Left ventricle myocardium superior (tissue), 1 donor: ENCODE measurements around the gene HOXA1. TPM values are rescaled to one million over a fixed set of nuclear protein-coding genes. Genes with fewer than 3 reads are reported as not detected.

Experiments used
- ATAC-seq: fragments of 200-7000 bp; cut with Tn5 transposase; one replicate; pipeline ENCODE4 v1.9.1; 2020; ENCODE audit warnings: mild to moderate bottlenecking, moderate library complexity
- DNase-seq: peaks from one replicate; pipeline ENCODE4 v3.0.0-alpha.2; 2020
- intact Hi-C: fragments of 100-400 bp; cut with micrococcal nuclease; formaldehyde crosslinking; loops from one replicate; pipeline ENCODE4 v1.11.0; 2022
- total RNA-seq: library from RNA; stranded (reverse); fragmentation: NEBNext Ultra II Directional; extraction: Animal tissue kit (Norgen Biotek cat#: 25700); gene quantifications from one replicate; pipeline ENCODE4 v1.2.1, GENCODE V29; 2021
- donor health status: DM: no; HTN: yes; CAD: no; lungs with severe emphysema.

HOXA1 gene
- total RNA-seq, 1 donor from 2014 or later, result not detected

- intact Hi-C loops, result no loop called here
- ATAC-seq (no peak), DNase-seq (no peak)
Observed at GRCh38 chr7:27097686-27098577, 2.1 kb upstream of the HOXA1 start.

- DNase-seq (no peak), ATAC-seq (peak; percentile 71)
- intact Hi-C loops, result no loop called here
Observed at GRCh38 chr7:27096768-27097514, 1.1 kb upstream of the HOXA1 start.

- DNase-seq (no peak), ATAC-seq (no peak)
- intact Hi-C loops, result no loop called here
Observed at GRCh38 chr7:27095050-27095896, 527 bp downstream of the HOXA1 start.

GRCh38 chr7:27094304-27095049, 1.3 kb downstream of the HOXA1 start:
- ATAC-seq, result no peak
- DNase-seq, result no peak
- intact Hi-C loops, result no loop called here

- no peak for DNase-seq
- intact Hi-C loops, result no loop called here
- ATAC-seq, result no peak
Observed at GRCh38 chr7:27093184-27093895, 2.5 kb downstream of the HOXA1 start.

GRCh38 chr7:27092819-27093110, 3.0 kb downstream of the HOXA1 start:
- ATAC-seq, result no peak
- intact Hi-C loops, result no loop called here
- no peak for DNase-seq

- intact Hi-C loops, result no loop called here
- DNase-seq, result no peak
- ATAC-seq, result no peak
Observed at GRCh38 chr7:27091941-27092818, 3.6 kb downstream of the HOXA1 start.

GRCh38 chr7:27091105-27091504, 4.7 kb downstream of the HOXA1 start:
- DNase-seq (no peak), ATAC-seq (no peak)
- intact Hi-C loops, result no loop called here

GRCh38 chr7:27088002-27088922, 7.5 kb downstream of the HOXA1 start:
- intact Hi-C loops, result no loop called here
- DNase-seq (no peak), ATAC-seq (no peak)

- no peak for DNase-seq
- intact Hi-C loops, result no loop called here
Observed at GRCh38 chr7:27083646-27084045, 12.2 kb downstream of the HOXA1 start.

GRCh38 chr7:27082171-27082570, 13.6 kb downstream of the HOXA1 start:
- intact Hi-C loops, result no loop called here

More at GRCh38 chr7:27083646-27084045, 12.2 kb downstream of the HOXA1 start:
- ATAC-seq, result no peak

GRCh38 chr7:27080844-27081436, 14.9 kb downstream of the HOXA1 start:
- DNase-seq (no peak), ATAC-seq (no peak)
- intact Hi-C loops, result no loop called here

More at GRCh38 chr7:27082171-27082570, 13.6 kb downstream of the HOXA1 start:
- DNase-seq (no peak), ATAC-seq (no peak)

- DNase-seq, result no peak
- intact Hi-C loops, result no loop called here
- ATAC-seq, result no peak
Observed at GRCh38 chr7:27079234-27079975, 16.4 kb downstream of the HOXA1 start.

GRCh38 chr7:27078616-27079233, 17.1 kb downstream of the HOXA1 start:
- ATAC-seq, result no peak
- no peak for DNase-seq
- intact Hi-C loops, result no loop called here

GRCh38 chr7:27073076-27073475, 22.7 kb downstream of the HOXA1 start:
- ATAC-seq, result no peak
- no peak for DNase-seq
- intact Hi-C loops, result no loop called here
